BJ (cell line): ENCODE measurements around the gene NFU1. TPM values are rescaled to one million over a fixed set of nuclear protein-coding genes. Genes with fewer than 3 reads are reported as not detected.

ENCODE experiments used
- CTCF ChIA-PET: fragments of 350-600 bp; formaldehyde crosslinking; extraction: SDS; loops from one replicate; lab custom pipeline; 2021; ENCODE audit warnings: antibody characterized with exemption, inconsistent platforms; lab: Yijun Ruan, JAX
- POLR2A ChIA-PET: fragments of 300-600 bp; sonication (Branson Sonifier 250); formaldehyde crosslinking; extraction: SDS; loops from one replicate; lab custom pipeline; 2021; ENCODE audit warnings: antibody characterized with exemption; lab: Charles Lee
- DNase-seq: peaks from one replicate; pipeline ENCODE4 v3.0.0-alpha.2; 2011; ENCODE audit warnings: low read depth
- H3K27me3 ChIP-seq: 2 replicates; pipeline ENCODE4 v1.6.0; 2011; ENCODE audit warnings: low read length; ENCODE audit not compliant: control insufficient read depth, insufficient read depth
- H3K36me3 ChIP-seq: 2 replicates; pipeline ENCODE4 v1.5.1; 2011; ENCODE audit warnings: low read length; ENCODE audit not compliant: control insufficient read depth, insufficient read depth
- H3K4me3 ChIP-seq: 2 replicates; pipeline ENCODE4 v1.5.1; 2011; ENCODE audit warnings: low read depth, mild to moderate bottlenecking, control low read depth, low read length
- CTCF ChIP-seq: IDR thresholded peaks from 2 replicates; pipeline ENCODE4 v1.5.1; 2011; ENCODE audit warnings: low read depth, mild to moderate bottlenecking, control low read depth, inconsistent platforms, low read length, moderate library complexity; ENCODE audit not compliant: insufficient read depth
- polyA plus RNA-seq: library from polyadenylated mRNA; depleted of rRNA; stranded (reverse); fragments of >200 nt; gene quantifications from 2 replicates; pipeline ENCODE4 v1.2.3, GENCODE V29; 2011

NFU1 gene
- polyA plus RNA-seq, 1 experiment: 13.0 TPM

GRCh38 chr2:69469375-69469774, 32.1 kb upstream of the NFU1 start:
- ChIA-PET POLR2A (no interaction called here), CTCF (no interaction called here)
- H3K4me3 ChIP-seq: no peak overlapping the region
- TF ChIP-seq CTCF: no peak
- peaks cover 12% of the 10 kb centered on the region for H3K36me3 ChIP-seq
- DNase-seq: no peak
- no peaks in the 10 kb centered on the region for H3K27me3 ChIP-seq

- Histone ChIP-seq H3K4me3 (no peak overlapping the region), H3K27me3 (no peaks in the 10 kb centered on the region), H3K36me3 (peaks cover 12% of the 10 kb centered on the region)
- TF ChIP-seq CTCF: no peak
- no peak for DNase-seq
- CTCF ChIA-PET: no interaction called here
- POLR2A ChIA-PET: interaction anchor here (0.7 kb wide), 1 partner anchor 438 kb away, joined by 4 read pairs; no protein-coding TSS in a partner anchor
These were observed 29.5 kb upstream of the NFU1 start for GRCh38 chr2:69466728-69467127.

DNA sequence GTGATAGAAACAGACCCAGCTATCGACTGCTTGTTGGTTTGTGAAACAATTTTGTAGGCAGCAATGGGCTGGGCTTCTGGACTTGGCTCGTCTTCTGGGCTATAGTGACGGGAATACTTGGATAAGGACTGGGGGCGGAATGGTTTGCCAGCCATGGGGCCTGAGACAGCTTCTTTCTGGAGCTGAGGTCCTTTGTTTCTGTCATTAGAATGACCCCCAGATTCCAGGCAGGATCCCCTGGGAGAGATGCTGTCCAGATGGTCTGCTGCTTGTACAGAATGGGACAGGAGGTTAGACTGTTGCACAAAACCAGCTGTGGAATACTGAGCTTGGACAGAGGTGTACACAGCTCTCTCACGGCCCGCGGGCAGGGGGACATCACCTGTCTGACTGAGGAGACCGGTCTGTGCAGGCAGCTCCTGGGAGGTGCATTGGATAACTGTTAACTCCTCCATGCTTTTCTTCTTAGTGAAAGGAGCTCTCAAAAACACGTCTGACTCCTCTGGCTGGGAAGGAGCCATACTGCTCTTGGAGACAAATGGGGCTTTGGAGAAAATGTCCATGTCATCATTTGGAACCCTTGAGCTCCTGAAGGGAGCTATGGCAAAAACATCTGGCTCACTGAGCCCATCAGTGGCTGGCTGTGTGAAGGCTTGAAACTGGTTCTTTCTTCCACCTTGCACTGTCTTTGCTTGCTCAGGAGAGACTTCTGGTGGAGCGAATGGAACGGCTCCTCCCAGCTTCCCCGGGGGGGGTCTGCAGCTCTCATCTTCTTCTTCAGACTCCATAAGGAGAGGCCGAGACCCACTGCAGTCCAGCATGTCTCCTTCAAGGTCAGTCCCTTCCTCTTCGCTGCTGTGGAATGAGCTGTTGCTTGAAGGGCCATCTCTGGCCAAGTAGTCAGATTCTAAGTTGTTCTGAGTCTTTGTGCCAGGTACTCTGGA, 28.6 kb upstream of the NFU1 start:
- H3K27me3 ChIP-seq: no peaks in the 10 kb centered on the region
- no peak overlapping the region for H3K4me3 ChIP-seq
- ChIA-PET POLR2A (interaction anchor here (0.7 kb wide), 1 partner anchor 437 kb away, joined by 4 read pairs; no protein-coding TSS in a partner anchor), CTCF (interaction anchor here (1.4 kb wide), 1 partner anchor 9 kb away, joined by 3 read pairs; no protein-coding TSS in a partner anchor)
- peaks cover 12% of the 10 kb centered on the region for H3K36me3 ChIP-seq
- no peak for DNase-seq
- TF ChIP-seq CTCF: no peak

GRCh38 chr2:69464575-69464974, 27.3 kb upstream of the NFU1 start:
- POLR2A ChIA-PET: no interaction called here

More at GRCh38 chr2:69464575-69464974, 27.3 kb upstream of the NFU1 start:
- H3K27me3 ChIP-seq: no peaks in the 10 kb centered on the region
- DNase-seq: no peak
- CTCF ChIA-PET: no interaction called here
- no peak overlapping the region for H3K4me3 ChIP-seq
- H3K36me3 ChIP-seq: peaks cover 12% of the 10 kb centered on the region
- no peak for TF ChIP-seq CTCF
